Esophagus squamous epithelium (tissue), 5 donors: ENCODE results near the gene ADAM12. TPM values are rescaled to one million over a fixed set of nuclear protein-coding genes. Genes with fewer than 3 reads are reported as not detected.

Experiments used
- DNase-seq: peaks from one replicate; lab custom pipeline; 2025; lab: John Stamatoyannopoulos, UW
- H3K27ac ChIP-seq, 4 donors: fragments of 200-600 bp; sonication (generic); one replicate each; pipeline ENCODE4 v1.5.1; 2016 to 2019; ENCODE audit warnings: mild to moderate bottlenecking in 1 of 4
- H3K27me3 ChIP-seq, 4 donors: fragments of 200-600 bp; sonication (generic); 1 replicate in 3 of 4; 2 replicates in 1 of 4; pipeline versions ENCODE4 v1.5.1 to v1.6.0; 2017 to 2021; ENCODE audit warnings: antibody characterized with exemption in 1 of 4
- H3K36me3 ChIP-seq, 3 donors: fragments of 200-600 bp; sonication (generic); one replicate each; pipeline ENCODE4 v1.5.1; 2016 to 2019
- H3K4me1 ChIP-seq, 3 donors: fragments of 200-600 bp; sonication (generic); one replicate each; pipeline ENCODE4 v1.5.1; 2017 to 2019
- H3K4me3 ChIP-seq, 4 donors: fragments of 200-600 bp; sonication (generic); 1 replicate in 3 of 4; 2 replicates in 1 of 4; pipeline ENCODE4 v1.5.1; 2016 to 2019; ENCODE audit warnings: mild to moderate bottlenecking in 2 of 4, moderate library complexity in 1 of 4
- H3K9me3 ChIP-seq, 3 donors: fragments of 200-600 bp; sonication (generic); one replicate each; pipeline ENCODE4 v1.5.1; 2016 to 2019
- POLR2A ChIP-seq, 4 donors: fragments of 450-650 bp; IDR thresholded peaks; one replicate each; pipeline ENCODE4 v1.6.1; 2017; ENCODE audit warnings: antibody characterized with exemption in 4 of 4, mild to moderate bottlenecking in 4 of 4, moderate library complexity in 3 of 4
- WGBS, 2 donors: methylation state at CpG; one replicate each; pipeline ENCODE4 v1.1.5; 2018; 5-methylcytosine and 5-hydroxymethylcytosine counted together
- intact Hi-C: fragments of 100-400 bp; cut with DNase I; formaldehyde crosslinking; loops from one replicate; pipeline ENCODE4 v1.15.0; 2022
- total RNA-seq, 4 donors: library from RNA; depleted of rRNA; stranded (reverse); fragments of >200 nt; gene quantifications; one replicate each; pipeline ENCODE4 v1.1.0, GENCODE V29; 2016
- TF ChIP-seq, protein P1 (sequence below), 6 experiments: fragments of 450-650 bp in 4 of 6; fragments of 200-600 bp in 2 of 6; sonication (generic) in 2 of 6; IDR thresholded peaks; one replicate each; pipeline ENCODE4 v1.5.1; 2016 to 2019; ENCODE audit warnings: antibody characterized with exemption in 6 of 6, mild to moderate bottlenecking in 4 of 6, moderate library complexity in 4 of 6
- donor health status: DM: yes; HTN: yes; CAD: no.

The ADAM12 gene
- total RNA-seq, 4 donors from 2014 or later = 0.57 to 1.1 (median 0.76) TPM; not detected in 1

DNA sequence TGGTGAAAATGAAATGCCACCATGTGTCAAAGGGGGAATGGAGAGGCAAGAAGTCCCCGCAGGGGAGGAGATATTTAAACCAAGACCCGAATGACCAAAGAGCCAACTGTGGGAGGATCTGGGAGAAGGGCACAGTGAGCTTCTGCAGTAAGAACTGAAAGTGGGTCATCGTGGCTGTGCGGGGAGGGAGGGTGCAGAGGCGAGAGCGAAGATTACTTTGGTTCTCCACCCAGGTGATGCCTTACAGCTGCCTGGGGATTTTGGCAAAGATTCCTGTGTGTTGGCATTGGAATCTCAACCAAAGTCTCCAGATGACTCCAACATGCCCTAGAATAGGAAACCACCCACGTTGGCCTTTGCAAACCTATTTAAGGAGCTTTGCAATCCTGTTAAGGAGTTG, 44.2 kb upstream of the ADAM12 start:
- H3K36me3 ChIP-seq = no peaks in the 10 kb centered on the region
- intact Hi-C loops = no loop called here
- no peak for DNase-seq
- no peak overlapping the region for H3K4me3 ChIP-seq
- no peak overlapping the region for H3K27ac ChIP-seq
- no peaks in the 10 kb centered on the region for H3K4me1 ChIP-seq
- 59 to 88% methylated on average over 7 of the region's 7 CpGs for WGBS, 2 donors
- no peaks in the 10 kb centered on the region for H3K9me3 ChIP-seq
- TF ChIP-seq POLR2A (IDR thresholded peaks at IDR 0.05) = no peak
- TF ChIP-seq, protein P1, sequence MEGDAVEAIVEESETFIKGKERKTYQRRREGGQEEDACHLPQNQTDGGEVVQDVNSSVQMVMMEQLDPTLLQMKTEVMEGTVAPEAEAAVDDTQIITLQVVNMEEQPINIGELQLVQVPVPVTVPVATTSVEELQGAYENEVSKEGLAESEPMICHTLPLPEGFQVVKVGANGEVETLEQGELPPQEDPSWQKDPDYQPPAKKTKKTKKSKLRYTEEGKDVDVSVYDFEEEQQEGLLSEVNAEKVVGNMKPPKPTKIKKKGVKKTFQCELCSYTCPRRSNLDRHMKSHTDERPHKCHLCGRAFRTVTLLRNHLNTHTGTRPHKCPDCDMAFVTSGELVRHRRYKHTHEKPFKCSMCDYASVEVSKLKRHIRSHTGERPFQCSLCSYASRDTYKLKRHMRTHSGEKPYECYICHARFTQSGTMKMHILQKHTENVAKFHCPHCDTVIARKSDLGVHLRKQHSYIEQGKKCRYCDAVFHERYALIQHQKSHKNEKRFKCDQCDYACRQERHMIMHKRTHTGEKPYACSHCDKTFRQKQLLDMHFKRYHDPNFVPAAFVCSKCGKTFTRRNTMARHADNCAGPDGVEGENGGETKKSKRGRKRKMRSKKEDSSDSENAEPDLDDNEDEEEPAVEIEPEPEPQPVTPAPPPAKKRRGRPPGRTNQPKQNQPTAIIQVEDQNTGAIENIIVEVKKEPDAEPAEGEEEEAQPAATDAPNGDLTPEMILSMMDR (IDR thresholded peaks at IDR 0.05) = no peak
- H3K27me3 ChIP-seq = peaks cover 0 to 18% (median 0%) of the 10 kb centered on the region in 4 donors

- Histone ChIP-seq H3K27me3 (peaks cover 0 to 16% (median 0%) of the 10 kb centered on the region in 4 donors), H3K27ac (no peak overlapping the region), H3K4me3 (no peak overlapping the region), H3K9me3 (no peaks in the 10 kb centered on the region), H3K36me3 (no peaks in the 10 kb centered on the region), H3K4me1 (no peaks in the 10 kb centered on the region)
- 57 to 60% methylated on average over 1 of the region's 2 CpGs for WGBS, 2 donors
- no peak for DNase-seq
- no peak for TF ChIP-seq POLR2A (IDR thresholded peaks at IDR 0.05)
- intact Hi-C loops = no loop called here
Measured at GRCh38 chr10:126431816-126432215, 43.5 kb upstream of the ADAM12 start.

DNA sequence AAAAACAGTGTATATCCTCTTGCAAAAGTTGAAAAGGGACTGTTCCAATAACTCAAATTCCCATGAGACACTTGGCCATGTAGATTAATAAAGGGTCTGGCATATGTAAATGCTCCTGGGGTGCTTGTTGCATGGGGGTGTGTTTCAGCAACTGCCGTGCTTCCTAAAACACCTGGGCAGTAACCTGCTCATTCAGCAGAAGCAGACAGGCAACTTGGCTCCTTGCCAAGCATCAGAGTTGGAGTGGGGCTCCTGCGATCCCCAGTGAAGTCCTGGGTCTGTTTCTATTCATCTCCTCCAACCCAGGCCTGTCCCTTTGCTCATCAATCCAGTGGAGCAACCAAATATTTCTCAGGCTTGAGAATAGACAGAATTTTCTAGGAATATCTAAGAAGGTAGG, 42.2 kb upstream of the ADAM12 start:
- Histone ChIP-seq H3K4me1 (no peaks in the 10 kb centered on the region), H3K36me3 (no peaks in the 10 kb centered on the region), H3K9me3 (no peaks in the 10 kb centered on the region), H3K4me3 (no peak overlapping the region), H3K27me3 (peaks cover 0 to 9% (median 0%) of the 10 kb centered on the region in 4 donors), H3K27ac (no peak overlapping the region)
- no peak for TF ChIP-seq POLR2A (IDR thresholded peaks at IDR 0.05)
- TF ChIP-seq, protein P1 (IDR thresholded peaks at IDR 0.05) = no peak
- intact Hi-C loops = no loop called here
- 61 to 69% methylated on average over 2 of the region's 2 CpGs for WGBS, 2 donors
- no peak for DNase-seq

- Histone ChIP-seq H3K27ac (no peak overlapping the region), H3K36me3 (no peaks in the 10 kb centered on the region), H3K4me3 (no peak overlapping the region), H3K4me1 (no peaks in the 10 kb centered on the region), H3K27me3 (peaks cover 0 to 8% (median 0%) of the 10 kb centered on the region in 4 donors), H3K9me3 (peaks cover 0 to 6% (median 0%) of the 10 kb centered on the region in 3 donors)
- TF ChIP-seq, protein P1 (IDR thresholded peaks at IDR 0.05) = no peak
- TF ChIP-seq POLR2A (IDR thresholded peaks at IDR 0.05) = no peak
- intact Hi-C loops = no loop called here
- DNase-seq = no peak
- 79 to 85% methylated on average over 4 of the region's 4 CpGs for WGBS, 2 donors
Measured at GRCh38 chr10:126429275-126429674, 41.0 kb upstream of the ADAM12 start.

GRCh38 chr10:126425489-126426065, 37.3 kb upstream of the ADAM12 start:
- no peaks in the 10 kb centered on the region for H3K36me3 ChIP-seq
- TF ChIP-seq, protein P1 (IDR thresholded peaks at IDR 0.05) = no peak
- no peak for TF ChIP-seq POLR2A (IDR thresholded peaks at IDR 0.05)
- WGBS, 2 donors = 49 to 72% methylated on average over 8 of the region's 8 CpGs
- H3K4me3 ChIP-seq = no peak overlapping the region
- H3K9me3 ChIP-seq = peaks cover 0 to 17% (median 10%) of the 10 kb centered on the region in 3 donors
- H3K4me1 ChIP-seq = peaks cover 0 to 5% (median 0%) of the 10 kb centered on the region in 3 donors
- intact Hi-C loops = no loop called here
- no peak overlapping the region for H3K27ac ChIP-seq
- H3K27me3 ChIP-seq = peaks cover 0 to 20% (median 0%) of the 10 kb centered on the region in 4 donors
- DNase-seq = no peak
